Skeletal muscle satellite cell (primary cell): ENCODE results near the gene GPD2.
A peak's percentile ranks its signal among the peaks of the same experiment; 100 is the strongest.

Experiments used
- H3K27me3 ChIP-seq: 2 replicates; pipeline ENCODE4 v1.7.0; 2013; ENCODE audit warnings: low read length; ENCODE audit not compliant: control insufficient read depth, insufficient read depth
- H3K36me3 ChIP-seq: 2 replicates; pipeline ENCODE4 v1.7.0; 2013; ENCODE audit warnings: mild to moderate bottlenecking, control low read depth, low read length; ENCODE audit not compliant: insufficient read depth
- H3K4me1 ChIP-seq: 2 replicates; pipeline ENCODE4 v1.7.0; 2013; ENCODE audit warnings: low read length; ENCODE audit not compliant: control insufficient read depth, insufficient read depth
- H3K4me2 ChIP-seq: 2 replicates; pipeline ENCODE4 v1.7.0; 2013; ENCODE audit warnings: mild to moderate bottlenecking, low read length
- H3K4me3 ChIP-seq: 2 replicates; pipeline ENCODE4 v1.7.0; 2013; ENCODE audit warnings: low read length
- H3K9ac ChIP-seq: 2 replicates; pipeline ENCODE4 v1.7.0; 2013; ENCODE audit warnings: mild to moderate bottlenecking, low read depth, low read length, moderate library complexity
- H3K9me3 ChIP-seq: replicated peaks from 2 replicates; pipeline ENCODE4 v1.7.0; 2013; ENCODE audit warnings: mild to moderate bottlenecking, control low read depth, low read length

GPD2 gene

DNA sequence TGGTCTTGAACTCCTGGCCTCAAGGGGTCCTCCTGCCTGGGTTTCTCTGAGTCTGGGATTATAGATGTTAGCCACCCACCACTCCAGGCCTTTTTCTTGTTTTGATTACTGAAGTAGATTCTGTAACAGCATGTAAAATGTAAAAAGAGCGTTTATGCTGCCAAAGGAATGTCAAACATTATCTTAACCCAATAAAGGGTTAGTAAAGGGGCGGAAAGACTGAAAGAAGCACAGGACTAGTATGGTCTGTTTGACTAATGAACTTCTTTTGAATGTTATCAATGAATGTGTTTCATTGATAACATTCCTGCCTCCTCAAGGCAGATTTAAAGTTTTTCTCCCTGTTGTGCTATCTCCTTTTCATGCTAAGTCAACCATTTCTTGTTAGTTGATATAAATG, 29.4 kb downstream of the GPD2 start:
- Histone ChIP-seq H3K4me2 (no peak overlapping the region), H3K4me3 (no peak overlapping the region), H3K27me3 (no peaks in the 10 kb centered on the region), H3K36me3 (no peaks in the 10 kb centered on the region), H3K9ac (no peak overlapping the region), H3K9me3 (no peaks in the 10 kb centered on the region), H3K4me1 (peaks cover 16% of the 10 kb centered on the region)

DNA sequence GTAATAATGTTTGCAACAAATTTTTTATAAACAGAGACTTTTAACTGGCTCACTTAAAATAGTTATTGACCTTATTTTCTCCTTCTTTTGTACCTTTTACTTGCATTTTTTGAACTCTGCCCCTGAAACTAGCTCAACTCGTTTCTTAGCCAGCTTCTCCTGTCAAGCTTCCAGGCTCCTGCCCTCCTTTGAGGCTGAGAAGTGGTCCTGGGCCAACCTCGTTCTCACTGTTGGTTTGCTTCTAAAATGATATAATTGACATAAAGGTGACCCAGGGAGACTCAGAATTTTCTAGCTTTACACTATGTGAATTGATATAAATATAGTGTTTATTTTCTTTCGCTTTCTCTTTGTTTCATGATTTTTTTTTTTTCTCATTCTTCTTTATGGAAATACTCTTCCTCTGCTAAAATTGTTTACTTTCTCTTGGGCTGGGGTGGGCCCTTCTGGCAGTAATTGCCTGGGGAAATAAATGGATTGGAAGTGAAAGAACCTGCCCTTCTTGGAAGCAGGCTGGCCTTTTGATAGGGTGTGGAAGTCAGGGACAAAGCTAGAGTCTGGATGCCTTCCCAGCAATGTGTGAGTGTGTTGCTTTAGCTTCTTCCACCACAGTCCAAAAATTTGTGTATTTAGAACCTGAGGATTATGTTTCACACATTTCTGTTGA, 30.7 kb downstream of the GPD2 start:
- no peaks in the 10 kb centered on the region for H3K9me3 ChIP-seq
- no peaks in the 10 kb centered on the region for H3K27me3 ChIP-seq
- no peak overlapping the region for H3K9ac ChIP-seq
- no peak overlapping the region for H3K4me3 ChIP-seq
- no peak overlapping the region for H3K4me2 ChIP-seq
- H3K36me3 ChIP-seq: no peaks in the 10 kb centered on the region
- H3K4me1 ChIP-seq: peaks cover 16% of the 10 kb centered on the region

- H3K4me3 ChIP-seq: no peak overlapping the region
- H3K9me3 ChIP-seq: no peaks in the 10 kb centered on the region
- no peak overlapping the region for H3K9ac ChIP-seq
- no peaks in the 10 kb centered on the region for H3K36me3 ChIP-seq
- peaks cover 6% of the 10 kb centered on the region for H3K4me1 ChIP-seq
- no peaks in the 10 kb centered on the region for H3K27me3 ChIP-seq
- no peak overlapping the region for H3K4me2 ChIP-seq
Measured at GRCh38 chr2:156470975-156471583, 34.9 kb downstream of the GPD2 start.

DNA sequence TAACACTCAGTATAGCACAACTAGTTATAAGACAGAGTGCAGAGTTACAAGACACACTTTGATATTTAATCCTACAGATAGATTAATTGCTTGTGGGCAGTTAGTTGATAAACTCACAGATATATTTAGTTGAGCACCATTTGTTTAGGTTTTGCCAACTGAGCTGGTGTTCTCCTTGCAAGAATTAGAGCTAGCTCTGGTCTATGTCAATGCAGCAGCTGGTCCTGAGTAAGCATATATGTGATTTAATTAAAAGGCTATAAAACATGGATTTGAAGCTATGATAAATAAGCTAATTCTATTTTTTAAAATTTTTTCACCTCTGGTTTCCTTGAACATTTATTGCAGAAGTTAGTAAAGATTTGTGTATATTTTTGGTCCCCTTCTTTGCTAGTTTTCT, 35.6 kb downstream of the GPD2 start:
- H3K9me3 ChIP-seq: no peaks in the 10 kb centered on the region
- H3K4me2 ChIP-seq: no peak overlapping the region
- no peaks in the 10 kb centered on the region for H3K36me3 ChIP-seq
- H3K4me1 ChIP-seq: peaks cover 13% of the 10 kb centered on the region
- no peak overlapping the region for H3K4me3 ChIP-seq
- no peaks in the 10 kb centered on the region for H3K27me3 ChIP-seq
- H3K9ac ChIP-seq: no peak overlapping the region

DNA sequence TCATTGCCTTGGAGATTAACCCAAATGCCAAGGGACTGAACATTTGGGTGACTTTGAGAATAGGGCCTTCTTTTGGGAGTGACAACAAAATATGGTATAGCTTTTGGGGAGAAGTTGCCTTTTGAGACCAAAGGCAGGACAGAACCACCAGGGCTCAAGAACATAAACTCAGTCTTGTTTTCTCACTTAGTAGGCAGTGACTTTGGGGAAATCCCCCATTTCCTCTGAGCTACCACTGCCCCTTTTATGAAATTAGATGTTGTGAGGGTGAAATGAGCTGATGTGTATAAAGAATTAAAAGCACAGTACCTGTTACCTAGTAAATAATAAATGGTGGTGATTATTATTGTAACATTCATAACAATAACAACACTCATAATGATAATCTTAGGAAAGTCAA, 36.5 kb downstream of the GPD2 start:
- H3K4me3 ChIP-seq: no peak overlapping the region

GRCh38 chr2:156473445-156473844, 37.3 kb downstream of the GPD2 start:
- Histone ChIP-seq H3K27me3 (no peaks in the 10 kb centered on the region), H3K36me3 (no peaks in the 10 kb centered on the region), H3K4me1 (peaks cover 16% of the 10 kb centered on the region), H3K4me3 (no peak overlapping the region), H3K9me3 (no peaks in the 10 kb centered on the region), H3K4me2 (no peak overlapping the region), H3K9ac (no peak overlapping the region)

More for the DNA sequence above, 36.5 kb downstream of the GPD2 start:
- no peak overlapping the region for H3K9ac ChIP-seq
- no peaks in the 10 kb centered on the region for H3K9me3 ChIP-seq
- H3K4me1 ChIP-seq: peaks cover 16% of the 10 kb centered on the region
- H3K36me3 ChIP-seq: no peaks in the 10 kb centered on the region
- H3K27me3 ChIP-seq: no peaks in the 10 kb centered on the region
- H3K4me2 ChIP-seq: no peak overlapping the region

- H3K4me1 ChIP-seq: peaks cover 16% of the 10 kb centered on the region
- H3K4me2 ChIP-seq: no peak overlapping the region
- no peaks in the 10 kb centered on the region for H3K27me3 ChIP-seq
- no peaks in the 10 kb centered on the region for H3K36me3 ChIP-seq
- H3K9ac ChIP-seq: no peak overlapping the region
- no peaks in the 10 kb centered on the region for H3K9me3 ChIP-seq
- no peak overlapping the region for H3K4me3 ChIP-seq
Measured at GRCh38 chr2:156474401-156474800, 38.2 kb downstream of the GPD2 start.

GRCh38 chr2:156476021-156476849, 40.1 kb downstream of the GPD2 start:
- peak overlapping the region; percentile 9 for H3K4me3 ChIP-seq
- H3K4me1 ChIP-seq: peaks cover 20% of the 10 kb centered on the region
- H3K9ac ChIP-seq: peak overlapping the region; percentile 39

GRCh38 chr2:156476850-156477206, 40.6 kb downstream of the GPD2 start:
- no peaks in the 10 kb centered on the region for H3K9me3 ChIP-seq
- no peaks in the 10 kb centered on the region for H3K27me3 ChIP-seq
- H3K4me3 ChIP-seq: peak overlapping the region; percentile 9
- no peaks in the 10 kb centered on the region for H3K36me3 ChIP-seq
- H3K4me1 ChIP-seq: peaks cover 22% of the 10 kb centered on the region
- peak overlapping the region; percentile 39 for H3K9ac ChIP-seq
- peak overlapping the region; percentile 61 for H3K4me2 ChIP-seq

More at GRCh38 chr2:156476021-156476849, 40.1 kb downstream of the GPD2 start:
- no peaks in the 10 kb centered on the region for H3K9me3 ChIP-seq
- no peaks in the 10 kb centered on the region for H3K27me3 ChIP-seq
- no peaks in the 10 kb centered on the region for H3K36me3 ChIP-seq
- peak overlapping the region; percentile 61 for H3K4me2 ChIP-seq

DNA sequence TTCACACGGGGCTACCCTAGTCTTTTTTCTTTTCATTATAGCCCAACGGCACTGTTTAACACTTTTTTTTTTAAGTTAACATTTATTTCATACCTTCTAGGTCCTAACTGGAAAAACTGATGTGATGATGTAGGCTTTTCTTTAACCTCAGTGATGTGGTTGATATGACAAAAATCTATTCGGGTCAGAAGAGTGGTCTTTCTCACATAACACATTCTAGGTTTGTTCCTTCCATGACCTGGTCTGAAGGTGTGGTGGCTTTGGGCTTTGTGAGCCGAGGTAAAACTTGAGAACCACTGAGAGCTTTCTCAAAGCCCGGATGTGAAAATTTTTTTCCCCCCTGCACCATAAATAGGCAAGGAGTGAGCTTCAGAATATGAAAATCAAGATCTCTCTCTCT, 44.2 kb downstream of the GPD2 start:
- no peak overlapping the region for H3K4me3 ChIP-seq
- H3K4me1 ChIP-seq: peaks cover 31% of the 10 kb centered on the region
- H3K36me3 ChIP-seq: no peaks in the 10 kb centered on the region
- no peaks in the 10 kb centered on the region for H3K27me3 ChIP-seq
- no peaks in the 10 kb centered on the region for H3K9me3 ChIP-seq
- no peak overlapping the region for H3K9ac ChIP-seq
- no peak overlapping the region for H3K4me2 ChIP-seq

- Histone ChIP-seq H3K36me3 (no peaks in the 10 kb centered on the region), H3K4me2 (no peak overlapping the region), H3K9me3 (no peaks in the 10 kb centered on the region), H3K4me1 (peaks cover 31% of the 10 kb centered on the region), H3K27me3 (no peaks in the 10 kb centered on the region), H3K9ac (no peak overlapping the region), H3K4me3 (no peak overlapping the region)
Measured at GRCh38 chr2:156481312-156481711, 45.1 kb downstream of the GPD2 start.
